ENCODE data around the gene EEF1AKMT2. TPM values are rescaled to one million over a fixed set of nuclear protein-coding genes. Genes with fewer than 3 reads are reported as not detected.
A peak's percentile ranks its signal among the peaks of the same experiment; 100 is the strongest.

Gene EEF1AKMT2
- total and polyA plus RNA-seq, 2 of the 13 experiments (the other 11 are each of a cell fraction or from before 2014, with no cell fraction given) = 11.3 to 19.3 TPM

- TF ChIP-seq ZNF407 (CRISPR knock-in tag; IDR thresholded peaks at IDR 0.05; ENCODE audit: not compliant biosample characterization) (no peak), RNF219 (CRISPR knock-in tag; IDR thresholded peaks at IDR 0.05) (no peak), NR2F6 (IDR thresholded peaks at IDR 0.05) (no peak), NR2F6 (CRISPR knock-in tag; IDR thresholded peaks at IDR 0.05) (0 out of 2 replicates have a peak, but pooled peaks have one; percentile 7), IRF9 (CRISPR knock-in tag; IDR thresholded peaks at IDR 0.05; ENCODE audit: borderline replicate concordance) (no peak), FOXO1 (CRISPR knock-in tag; IDR thresholded peaks at IDR 0.05) (no peak), TBX3 (IDR thresholded peaks at IDR 0.05; ENCODE audit: borderline replicate concordance) (no peak), KMT2A (CRISPR knock-in tag; IDR thresholded peaks at IDR 0.05) (0 out of 2 replicates have a peak, but pooled peaks have one; percentile 47), ZNF160 (CRISPR knock-in tag; IDR thresholded peaks at IDR 0.05) (no peak), ZNF614 (CRISPR knock-in tag; IDR thresholded peaks at IDR 0.05; ENCODE audit: borderline replicate concordance) (peak; percentile 36; the same call in 1 of the 2 replicates)
- TF ChIP-seq, protein P1, sequence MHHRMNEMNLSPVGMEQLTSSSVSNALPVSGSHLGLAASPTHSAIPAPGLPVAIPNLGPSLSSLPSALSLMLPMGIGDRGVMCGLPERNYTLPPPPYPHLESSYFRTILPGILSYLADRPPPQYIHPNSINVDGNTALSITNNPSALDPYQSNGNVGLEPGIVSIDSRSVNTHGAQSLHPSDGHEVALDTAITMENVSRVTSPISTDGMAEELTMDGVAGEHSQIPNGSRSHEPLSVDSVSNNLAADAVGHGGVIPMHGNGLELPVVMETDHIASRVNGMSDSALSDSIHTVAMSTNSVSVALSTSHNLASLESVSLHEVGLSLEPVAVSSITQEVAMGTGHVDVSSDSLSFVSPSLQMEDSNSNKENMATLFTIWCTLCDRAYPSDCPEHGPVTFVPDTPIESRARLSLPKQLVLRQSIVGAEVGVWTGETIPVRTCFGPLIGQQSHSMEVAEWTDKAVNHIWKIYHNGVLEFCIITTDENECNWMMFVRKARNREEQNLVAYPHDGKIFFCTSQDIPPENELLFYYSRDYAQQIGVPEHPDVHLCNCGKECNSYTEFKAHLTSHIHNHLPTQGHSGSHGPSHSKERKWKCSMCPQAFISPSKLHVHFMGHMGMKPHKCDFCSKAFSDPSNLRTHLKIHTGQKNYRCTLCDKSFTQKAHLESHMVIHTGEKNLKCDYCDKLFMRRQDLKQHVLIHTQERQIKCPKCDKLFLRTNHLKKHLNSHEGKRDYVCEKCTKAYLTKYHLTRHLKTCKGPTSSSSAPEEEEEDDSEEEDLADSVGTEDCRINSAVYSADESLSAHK (CRISPR knock-in tag; IDR thresholded peaks at IDR 0.05; ENCODE audit: borderline replicate concordance) = no peak
- TF ChIP-seq, protein P2, sequence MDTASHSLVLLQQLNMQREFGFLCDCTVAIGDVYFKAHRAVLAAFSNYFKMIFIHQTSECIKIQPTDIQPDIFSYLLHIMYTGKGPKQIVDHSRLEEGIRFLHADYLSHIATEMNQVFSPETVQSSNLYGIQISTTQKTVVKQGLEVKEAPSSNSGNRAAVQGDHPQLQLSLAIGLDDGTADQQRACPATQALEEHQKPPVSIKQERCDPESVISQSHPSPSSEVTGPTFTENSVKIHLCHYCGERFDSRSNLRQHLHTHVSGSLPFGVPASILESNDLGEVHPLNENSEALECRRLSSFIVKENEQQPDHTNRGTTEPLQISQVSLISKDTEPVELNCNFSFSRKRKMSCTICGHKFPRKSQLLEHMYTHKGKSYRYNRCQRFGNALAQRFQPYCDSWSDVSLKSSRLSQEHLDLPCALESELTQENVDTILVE (CRISPR knock-in tag; IDR thresholded peaks at IDR 0.05) = peak; percentile 55
Observed at GRCh38 chr10:124744102-124745050, 47.3 kb downstream of the EEF1AKMT2 start, which contains the start of gene FAM53B (continued).
